HG02852 (cell line): ENCODE data around the gene PYY.
"Not testable (repeated sequence)": the region's sequence is repeated elsewhere in the genome, so short reads cannot be mapped to it uniquely, and the experiment has no call there.

Experiments
- ATAC-seq: cut with Tn5 transposase; IDR thresholded peaks from one replicate; pipeline ENCODE4 v1.9.1; 2021; ENCODE audit warnings: mild to moderate bottlenecking, moderate library complexity; ENCODE audit not compliant: unreplicated experiment

The PYY gene

DNA sequence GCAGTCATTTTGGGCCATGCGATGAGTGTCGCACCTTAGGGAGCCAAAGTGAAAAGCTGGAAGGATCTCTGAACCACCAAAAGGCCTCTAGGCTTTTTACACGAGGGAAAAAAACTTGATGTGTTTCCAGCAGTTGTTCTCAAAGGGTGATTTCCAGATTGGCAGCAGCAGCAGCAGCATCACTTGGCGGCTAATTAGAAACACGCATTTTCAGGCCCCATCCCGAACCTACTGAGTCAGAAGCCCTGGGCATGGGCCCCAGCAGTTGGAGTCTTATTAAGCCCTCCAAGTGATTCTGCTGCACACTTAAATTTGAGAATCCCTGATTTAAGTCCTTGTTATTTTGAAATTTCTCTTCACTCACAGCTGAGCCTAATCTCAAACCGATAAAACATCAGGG is 25.3 kb upstream of the PYY start:
- ATAC-seq, result no peak

DNA sequence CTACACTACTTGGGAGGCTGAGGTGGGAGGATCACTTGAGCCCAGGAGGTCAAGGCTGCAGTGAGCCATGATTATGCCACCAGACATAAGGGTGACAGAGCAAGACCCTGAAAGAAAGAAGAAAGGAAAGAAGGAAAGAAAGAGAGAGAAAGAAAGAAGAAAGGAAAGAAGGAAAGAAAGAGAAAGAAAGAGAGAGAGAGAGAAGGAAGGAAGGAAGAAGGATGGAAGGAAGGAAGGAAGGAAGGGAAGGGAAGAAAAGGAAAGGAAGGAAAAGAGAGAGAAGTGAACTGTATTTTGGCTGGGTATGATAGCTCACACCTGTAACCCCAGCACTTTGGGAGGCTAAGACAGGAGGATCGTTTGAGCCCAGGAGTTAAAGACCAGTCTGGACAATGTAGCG is 24.3 kb upstream of the PYY start:
- ATAC-seq, result no peak

DNA sequence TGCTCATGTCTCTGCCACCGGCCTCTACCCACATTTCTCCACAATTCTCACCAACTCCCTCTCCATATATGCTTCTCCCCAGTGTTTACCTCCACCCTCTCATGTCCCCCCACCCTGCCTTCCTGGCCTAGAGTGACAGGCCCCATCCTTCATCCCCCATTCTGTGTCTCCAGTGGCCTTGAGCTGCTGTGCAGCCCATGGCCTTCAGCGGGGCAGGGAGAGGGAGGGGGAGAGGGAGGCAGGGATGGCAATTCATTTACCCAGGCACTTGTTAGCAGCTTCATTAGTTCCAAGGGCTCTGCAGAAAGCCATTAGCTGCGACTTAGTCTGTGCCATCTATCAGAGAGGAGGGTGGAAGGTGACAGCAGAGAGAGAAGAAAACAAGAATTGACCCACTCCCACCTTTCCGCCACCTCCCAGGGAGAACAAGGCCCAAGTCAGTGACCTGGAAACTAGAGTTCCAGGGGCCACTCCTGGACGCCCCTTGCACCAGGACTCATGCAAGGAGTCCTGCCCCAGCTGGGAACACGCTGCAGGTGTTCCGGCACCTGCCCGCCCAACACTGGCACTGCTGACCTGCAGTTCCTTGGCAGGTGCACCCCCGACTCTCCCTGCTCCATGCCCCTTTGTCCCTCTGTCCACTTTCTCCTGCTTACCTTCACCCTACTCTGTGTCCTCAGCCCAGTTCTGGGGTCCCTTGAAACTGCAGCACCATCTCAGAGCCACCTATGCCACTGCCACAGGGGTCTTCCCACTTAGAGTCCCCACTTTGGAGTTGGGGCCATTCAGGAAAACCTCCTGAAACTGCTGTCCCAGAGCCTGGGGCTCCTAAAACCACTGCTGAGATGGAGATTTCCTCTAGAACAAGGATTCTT is 23.5 kb upstream of the PYY start:
- no peak for ATAC-seq

DNA sequence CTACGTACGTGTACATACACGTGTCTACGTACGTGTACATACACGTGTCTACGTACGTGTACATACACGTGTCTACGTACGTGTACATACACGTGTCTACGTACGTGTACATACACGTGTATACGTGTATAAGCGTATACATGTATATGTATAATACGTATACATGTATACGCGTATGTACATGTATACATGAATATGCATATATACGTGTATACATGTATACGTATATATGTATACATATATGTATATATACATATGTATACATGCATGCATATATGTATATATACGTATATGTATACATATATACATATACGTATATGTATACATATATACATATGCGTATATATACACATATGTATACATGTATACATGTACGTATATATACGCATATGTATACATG is 22.2 kb upstream of the PYY start:
- no peak for ATAC-seq

DNA sequence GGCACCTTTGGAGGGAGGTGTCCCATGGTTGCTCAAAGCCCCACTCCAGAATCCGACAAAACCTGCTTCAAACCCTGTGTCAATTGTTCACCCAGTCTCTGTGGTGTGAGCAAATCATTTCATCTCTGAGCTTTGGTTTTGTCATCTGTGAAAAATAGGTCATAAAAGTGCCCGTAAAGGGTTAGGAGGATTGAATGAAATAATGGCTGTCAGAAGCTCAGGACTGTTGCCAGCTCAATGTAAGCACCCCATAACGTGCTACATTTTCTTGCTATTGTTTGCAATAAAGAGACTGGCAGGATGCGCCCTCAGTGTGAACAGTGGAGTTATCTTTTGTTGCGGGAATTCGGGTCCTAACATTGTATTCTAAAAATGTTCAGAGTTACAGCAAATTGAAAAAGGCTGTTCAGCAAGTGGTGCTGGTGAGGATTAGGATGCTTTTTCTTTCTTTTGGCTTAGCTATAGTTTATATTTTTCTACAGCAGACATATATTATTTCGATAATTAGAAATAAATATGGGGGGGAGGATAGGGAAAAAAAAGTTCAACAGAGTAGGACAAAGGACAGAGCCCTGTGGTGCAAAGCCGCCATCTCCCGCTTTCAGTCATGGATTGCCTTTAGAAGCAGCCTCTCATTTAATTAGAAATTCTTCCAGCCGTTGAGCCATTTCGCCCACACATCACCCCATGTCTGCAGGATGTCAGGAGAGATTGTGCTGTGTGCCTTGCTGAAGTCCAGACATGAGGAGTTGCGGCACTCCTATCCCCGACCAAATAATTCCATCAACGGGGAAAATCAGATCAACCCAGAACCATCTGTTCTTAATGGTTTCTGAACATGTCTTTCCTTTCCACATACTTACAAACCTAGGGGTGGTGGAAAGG is 20.9 kb upstream of the PYY start:
- ATAC-seq, result no peak

DNA sequence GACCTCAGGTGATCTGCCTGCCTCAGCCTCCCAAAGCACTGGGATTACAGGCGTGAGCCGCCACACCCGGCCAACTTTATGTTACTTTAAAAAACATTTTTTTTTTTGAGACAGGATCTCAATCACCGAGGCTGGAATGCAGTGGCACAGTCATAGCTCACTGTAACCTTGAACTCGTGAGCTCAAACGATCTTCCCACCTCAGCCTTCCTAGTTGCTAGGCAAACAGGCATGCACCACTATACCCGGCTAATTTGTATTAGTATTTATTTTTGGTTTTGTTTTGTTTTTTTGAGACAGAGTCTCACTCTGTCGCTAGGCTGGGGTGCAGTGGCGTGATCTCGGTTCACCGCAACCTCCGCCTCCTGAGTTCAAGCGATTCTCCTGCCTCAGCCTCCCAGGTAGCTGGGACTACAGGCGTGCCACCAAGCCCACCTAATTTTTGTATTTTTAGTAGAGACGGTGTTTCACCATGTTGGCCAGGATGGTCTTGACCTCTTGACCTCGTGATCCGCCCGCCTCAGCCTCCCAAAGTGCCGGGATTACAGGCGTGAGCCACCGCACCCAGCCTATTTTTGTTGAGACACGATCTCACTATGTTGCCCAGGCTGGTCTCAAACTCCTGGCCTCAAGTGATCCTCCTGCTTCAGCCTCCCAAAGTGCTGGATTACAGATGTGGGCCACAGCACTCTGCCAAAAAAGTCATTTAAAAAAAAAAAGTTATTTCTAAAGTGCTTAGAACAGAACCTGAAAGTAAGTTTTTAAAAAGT is 18.9 kb upstream of the PYY start:
- not testable (repeated sequence) for ATAC-seq

DNA sequence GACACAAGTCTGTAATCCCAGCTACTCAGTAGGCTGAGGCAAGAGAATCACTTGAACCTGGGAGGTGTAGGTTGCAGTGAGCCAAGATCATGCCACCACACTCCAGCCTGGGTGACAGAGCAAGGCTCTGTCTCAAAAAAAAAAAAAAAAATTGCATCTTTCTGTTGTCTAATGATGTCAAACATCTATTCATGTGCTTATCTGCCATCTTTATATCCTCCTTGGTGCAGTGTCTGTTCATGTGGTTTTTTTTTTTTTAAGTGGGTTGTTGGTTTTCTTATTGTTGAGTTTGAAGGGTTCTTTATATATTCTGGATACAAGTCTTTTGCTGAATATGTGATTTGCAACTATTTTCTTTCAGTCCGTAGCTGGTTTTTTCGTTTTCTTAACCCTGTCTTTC is 17.7 kb upstream of the PYY start:
- not testable (repeated sequence) for ATAC-seq

DNA sequence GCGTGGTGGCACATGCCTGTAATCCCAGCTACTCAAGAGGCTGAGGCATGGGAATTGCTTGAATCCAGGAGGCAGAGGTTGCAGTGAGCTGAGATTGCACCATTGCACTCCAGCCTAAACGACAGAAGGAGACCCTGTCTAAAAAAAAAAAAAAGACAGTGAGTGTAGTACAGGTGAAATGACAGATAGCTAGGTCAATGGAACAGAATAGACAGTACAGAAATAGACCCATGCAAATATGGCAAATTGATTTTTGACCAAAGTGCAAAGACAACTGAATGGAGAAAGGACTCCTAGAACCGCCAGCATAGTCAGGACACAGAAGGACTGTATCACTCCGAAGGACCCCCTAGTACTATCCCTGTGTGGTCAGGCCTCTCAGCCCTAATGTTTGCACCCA is 16.6 kb upstream of the PYY start:
- ATAC-seq, result no peak

DNA sequence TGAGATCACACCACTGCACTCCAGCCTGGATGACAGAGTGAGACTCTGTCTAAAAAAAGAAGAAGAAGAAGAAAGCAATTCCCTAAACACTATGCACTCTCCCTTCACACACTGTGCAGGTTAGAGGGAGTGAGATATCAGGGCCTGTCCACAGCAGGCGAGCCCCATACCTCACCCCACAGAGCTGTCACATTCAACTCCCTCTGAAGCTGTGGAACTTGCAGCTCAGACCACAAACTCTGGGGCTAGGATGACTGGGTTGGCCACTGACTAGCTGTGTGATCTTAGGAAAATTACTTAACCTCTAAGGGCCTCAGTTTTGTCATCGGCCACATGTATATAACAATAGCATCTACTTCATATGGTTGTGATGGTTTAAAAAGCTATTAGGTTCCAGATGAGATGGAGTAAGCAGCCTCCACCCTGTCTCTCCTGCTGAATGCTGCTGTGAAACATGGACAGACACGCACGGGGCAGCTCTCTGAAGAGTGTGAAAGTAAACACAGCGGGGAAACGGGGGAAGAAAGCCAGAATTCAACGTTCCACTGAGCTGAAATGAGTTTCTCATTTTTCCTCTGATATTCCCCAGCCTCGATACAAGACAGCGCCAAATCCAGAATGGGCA is 13.6 kb upstream of the PYY start:
- no peak for ATAC-seq

DNA sequence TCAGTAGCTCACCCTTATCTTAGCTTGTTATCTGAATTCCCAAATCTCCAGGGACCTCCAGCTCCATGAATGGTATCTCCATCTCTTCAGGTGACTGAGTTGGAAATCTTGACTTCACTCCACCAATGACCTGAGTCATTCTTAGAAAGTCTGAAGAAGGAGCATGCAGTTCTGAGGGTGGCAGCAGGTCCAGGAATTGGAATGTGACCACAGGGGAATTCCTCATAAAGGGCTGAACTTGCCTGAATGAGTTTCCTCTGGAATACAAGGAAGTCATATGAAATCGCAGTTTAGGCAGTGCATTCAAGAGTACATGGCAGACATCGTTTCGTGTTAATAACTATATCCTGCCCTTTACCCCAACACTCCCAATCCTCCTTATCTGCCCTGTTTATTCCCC is 12.5 kb upstream of the PYY start:
- no peak for ATAC-seq

DNA sequence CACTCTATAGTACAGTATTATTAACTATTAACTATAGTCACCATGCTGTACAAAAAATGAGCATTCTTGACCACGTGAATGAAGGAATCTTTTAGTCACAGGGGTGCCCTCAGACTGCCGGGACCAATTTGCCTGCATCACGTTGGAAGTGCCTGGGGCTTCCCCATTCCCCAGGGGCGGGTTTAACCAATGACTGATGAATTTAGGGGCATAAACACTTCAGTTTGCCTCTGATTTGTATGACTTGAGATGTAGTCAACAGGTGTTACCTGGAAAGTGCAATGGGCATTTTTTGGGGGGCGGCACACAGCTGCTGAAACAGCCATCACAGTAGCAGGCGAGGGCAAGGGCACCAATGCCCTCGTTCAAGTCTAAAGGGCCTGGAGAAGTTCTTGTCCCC is 8.7 kb upstream of the PYY start:
- ATAC-seq, result no peak

DNA sequence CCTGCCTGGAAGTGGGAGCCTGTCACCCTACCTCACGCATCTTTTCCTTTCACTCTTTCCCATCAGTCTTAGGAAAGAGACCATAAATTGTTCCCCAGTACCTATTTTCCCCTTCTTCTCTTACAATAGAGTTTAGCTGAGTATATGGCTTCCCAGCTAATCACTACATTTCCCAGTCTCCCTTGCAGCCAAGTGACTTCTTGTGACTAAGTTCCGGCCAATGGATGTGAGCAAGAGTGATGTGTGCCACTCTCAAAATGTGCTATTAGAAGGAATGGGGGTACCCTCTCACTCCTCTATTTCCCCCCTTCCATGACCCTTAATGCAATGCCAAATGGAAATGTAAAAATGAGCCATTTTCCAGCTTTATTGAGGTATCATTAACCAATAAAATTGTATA is 8.2 kb upstream of the PYY start:
- no peak for ATAC-seq

DNA sequence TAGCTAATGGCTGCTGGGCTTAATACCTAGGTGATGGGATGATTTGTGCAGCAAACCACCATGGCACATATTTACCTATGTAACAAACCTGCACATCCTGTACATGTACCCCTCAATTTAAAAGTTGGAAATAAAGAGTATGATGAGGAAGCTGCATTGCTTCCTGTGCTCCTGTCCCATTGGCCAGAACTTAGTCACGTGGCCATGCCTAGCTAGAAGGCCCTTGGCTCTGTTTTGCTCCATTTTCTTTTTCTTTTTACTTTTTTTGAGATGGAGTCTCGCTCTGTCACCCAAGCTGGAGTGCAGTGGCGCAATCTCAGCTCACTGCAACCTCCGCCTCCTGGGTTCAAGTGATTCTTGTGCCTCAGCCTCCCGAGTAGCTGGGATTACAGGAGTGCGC is 7.6 kb upstream of the PYY start:
- not testable (repeated sequence) for ATAC-seq

DNA sequence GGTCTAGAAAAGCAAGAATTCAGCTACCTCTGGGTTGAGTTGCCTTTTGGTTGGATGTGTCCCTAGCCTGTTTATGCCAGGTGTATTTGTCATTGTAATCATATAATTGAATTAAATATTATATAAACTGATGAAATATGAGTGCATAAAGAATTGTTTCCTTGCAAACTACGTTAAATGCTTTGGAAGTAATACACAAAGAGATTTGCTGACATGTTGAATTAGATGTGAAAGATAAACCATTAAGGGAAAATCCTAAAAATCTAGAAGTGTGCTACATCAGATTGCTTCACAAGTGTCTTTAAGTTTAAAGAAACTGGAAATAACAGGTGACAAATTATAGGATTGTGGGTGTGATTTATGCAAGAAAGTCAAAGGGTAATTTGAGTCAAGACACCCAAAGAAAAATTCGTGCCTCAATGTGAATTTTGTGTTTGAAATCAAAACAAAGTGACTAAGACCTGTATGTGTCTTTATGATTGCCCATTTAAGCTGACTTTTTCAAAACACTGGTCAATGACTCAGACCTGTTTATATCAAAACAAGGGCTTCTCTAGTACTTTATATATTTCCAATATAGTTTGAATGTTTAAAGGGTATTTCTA is 5.1 kb upstream of the PYY start:
- ATAC-seq, result no peak

DNA sequence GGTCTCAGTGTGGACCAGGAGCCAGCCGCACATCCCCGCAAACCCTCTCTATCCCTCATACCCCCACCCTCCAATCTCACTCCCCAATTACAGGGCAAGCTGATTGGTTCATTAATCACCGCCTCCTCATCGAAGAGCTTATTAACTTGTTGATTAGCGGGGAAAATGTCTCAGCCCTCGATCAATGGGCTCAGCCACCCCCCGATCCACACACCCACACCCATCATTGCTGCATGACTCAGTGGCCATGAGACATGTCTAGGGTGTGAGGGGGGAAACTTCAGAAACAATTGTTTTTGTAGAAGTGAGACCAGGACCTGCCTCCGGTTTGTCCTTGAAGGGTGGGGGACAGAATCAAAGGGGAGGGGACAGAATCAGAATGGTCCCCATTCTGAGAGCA is 2.5 kb upstream of the PYY start:
- ATAC-seq, result no peak

DNA sequence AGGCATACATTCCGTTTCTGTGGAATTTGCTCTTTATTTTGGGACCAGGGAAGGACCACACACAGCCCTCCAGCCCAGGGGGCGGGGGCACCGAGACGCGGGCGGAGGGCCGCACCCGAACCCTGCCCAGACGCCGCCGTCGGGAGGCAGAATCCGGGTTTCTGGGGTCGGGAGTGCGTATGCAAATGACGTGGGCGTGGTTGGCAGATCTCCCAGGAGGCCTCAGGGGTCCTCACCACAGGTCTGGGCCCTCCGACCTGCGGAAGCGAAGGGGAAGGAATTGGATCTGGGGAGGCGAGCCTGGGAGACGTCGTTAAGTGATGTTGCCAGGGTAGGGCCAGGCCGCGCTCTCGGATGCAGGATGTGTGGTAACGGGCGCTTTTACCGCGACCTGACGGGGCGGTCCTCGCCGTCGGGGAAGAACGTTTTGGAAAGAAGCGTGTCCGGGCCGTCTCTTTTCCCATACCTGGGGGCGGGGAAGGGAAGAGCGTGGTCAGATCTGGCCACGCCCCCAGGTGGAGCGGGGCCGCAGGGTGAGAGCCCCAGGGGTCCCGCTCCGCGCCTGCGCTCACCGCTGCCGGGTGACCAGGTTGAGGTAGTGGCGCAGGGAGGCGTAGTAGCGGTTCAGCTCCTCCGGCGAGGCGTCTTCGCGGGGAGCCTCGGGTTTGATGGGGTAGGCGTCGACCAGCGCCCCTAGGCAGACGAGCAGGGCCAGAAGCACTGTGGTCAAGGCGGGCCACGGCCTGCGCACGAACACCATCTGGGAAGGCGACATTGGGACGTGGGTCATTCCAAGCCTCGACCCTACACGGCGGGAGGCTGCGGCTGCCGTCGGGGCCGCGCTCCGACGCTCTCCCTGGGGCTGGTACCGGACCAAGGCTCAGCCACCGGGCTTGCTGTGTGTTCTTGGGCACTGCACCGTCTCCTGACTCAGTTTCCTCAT is 745 bp downstream of the PYY start:
- ATAC-seq, result no peak

DNA sequence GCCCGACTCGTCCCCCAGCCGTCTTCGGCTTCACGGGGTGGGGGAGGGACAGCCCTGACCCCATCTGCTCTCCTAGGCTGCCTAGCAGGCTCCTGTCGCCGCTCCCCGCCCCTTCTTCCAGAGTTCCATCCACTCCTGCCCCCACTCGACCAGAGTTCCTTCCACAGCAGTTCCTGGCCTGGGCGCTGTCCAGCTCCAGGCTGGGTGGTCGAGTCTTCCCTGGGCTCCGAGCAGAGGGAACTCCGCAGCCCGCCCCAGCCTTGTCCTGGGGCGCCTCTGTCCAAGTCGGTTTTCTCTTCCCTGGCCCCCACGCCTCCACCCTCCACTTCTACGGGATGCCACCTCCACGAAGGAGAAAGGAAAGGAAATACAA is 1.4 kb downstream of the PYY start:
- no peak for ATAC-seq

DNA sequence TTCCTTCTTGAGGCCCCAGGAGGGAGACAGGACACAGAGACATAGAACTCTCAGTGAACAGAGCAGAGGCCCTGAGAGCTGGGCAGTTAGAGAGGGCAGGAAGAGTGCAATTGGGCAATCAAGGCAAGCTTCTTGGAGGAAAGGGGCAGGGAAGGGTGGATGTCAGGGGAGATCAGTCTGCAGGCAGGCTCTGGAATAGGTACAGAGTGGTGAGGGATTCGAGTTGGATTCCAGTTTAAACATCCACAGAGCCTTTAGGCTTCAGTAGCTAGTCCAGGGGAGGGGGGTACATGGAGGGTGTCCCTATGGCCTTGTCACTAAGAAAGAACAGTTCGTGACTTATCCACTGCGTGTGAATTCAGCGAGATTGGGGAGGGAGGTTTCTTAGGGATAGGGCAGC is 2.0 kb downstream of the PYY start:
- ATAC-seq, result no peak

DNA sequence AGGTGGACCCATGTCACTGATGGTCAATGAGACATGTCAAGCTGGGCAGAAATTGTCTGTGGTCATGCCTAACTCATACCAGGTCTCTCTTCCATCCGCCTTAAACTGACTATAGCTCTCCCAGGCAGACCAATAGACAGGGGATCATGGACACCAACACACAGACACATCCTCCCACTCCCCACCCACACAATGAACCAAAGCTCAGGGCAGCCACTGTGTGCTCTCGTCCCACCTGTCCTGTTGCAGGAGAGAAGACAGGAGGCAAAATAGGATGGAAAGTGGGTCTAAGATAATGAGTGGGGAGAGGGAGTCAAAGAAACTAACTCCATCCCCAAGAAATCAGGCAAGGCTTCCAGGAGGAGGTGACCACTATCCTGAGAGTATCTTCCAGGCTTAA is 3.2 kb downstream of the PYY start:
- ATAC-seq, result no peak
